ENCODE data around the gene FBLN1.

Gene FBLN1

DNA sequence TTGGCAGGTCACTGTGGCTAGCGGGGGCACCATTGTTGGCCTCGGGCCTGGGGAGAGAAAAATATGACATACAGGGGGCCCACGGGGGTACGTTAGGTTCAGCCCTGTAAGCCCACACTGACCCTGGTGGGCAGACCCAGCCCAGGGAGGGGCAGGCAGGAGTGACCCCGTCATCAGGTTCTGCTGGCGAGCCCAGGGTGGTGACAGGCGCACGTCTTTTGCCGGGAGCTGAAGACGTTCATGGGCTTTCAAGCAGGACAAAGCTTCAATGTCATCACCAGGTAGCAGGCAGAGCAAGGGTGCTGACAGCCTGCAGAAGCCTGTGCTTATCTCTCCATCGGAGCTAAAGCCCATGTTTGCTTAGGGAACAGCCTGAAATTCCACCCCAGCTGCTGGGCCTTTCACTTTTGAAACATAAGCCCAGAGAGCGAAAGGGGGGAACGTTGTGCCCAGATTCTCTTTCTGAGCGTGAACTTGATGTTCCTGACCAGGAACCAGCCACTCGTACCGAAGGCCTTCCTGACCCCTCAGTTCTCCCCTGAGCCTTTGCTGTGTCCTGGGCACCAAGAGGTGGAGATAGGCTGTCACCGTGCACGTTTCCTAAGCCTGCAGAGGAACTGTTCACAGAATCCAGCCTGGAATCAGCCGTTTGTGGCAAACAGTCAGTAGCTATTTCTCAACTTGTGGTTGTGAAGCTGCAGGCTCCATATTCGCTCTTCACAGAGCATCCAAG lies 94.9 kb downstream of the FBLN1 start:
- no peak overlapping the region for H3K4me2 ChIP-seq (ENCODE audit: low read length)
- H3K4ac ChIP-seq (ENCODE audit: low read depth, low read length) = no peak overlapping the region
- no CpG with 5 or more reads among the region's 20 CpGs for WGBS (ENCODE audit: extremely low coverage, insufficient coverage, insufficient read length)
- no peak overlapping the region for H3K18ac ChIP-seq (ENCODE audit: low read length)
- H2BK5ac ChIP-seq (ENCODE audit: low read depth, low read length, poor library complexity) = no peak overlapping the region
- H2AFZ ChIP-seq (ENCODE audit: insufficient read depth, low read length, poor library complexity) = no peak overlapping the region
- no peak overlapping the region for H3K14ac ChIP-seq (ENCODE audit: low read length)
- no peaks in the 10 kb centered on the region for H3K79me2 ChIP-seq (ENCODE audit: control insufficient read depth, insufficient read depth, low read length, poor library complexity)
- H3K27me3 ChIP-seq (ENCODE audit: insufficient read depth, low read length) = no peaks in the 10 kb centered on the region
- H2BK120ac ChIP-seq (ENCODE audit: insufficient read depth, low read length, poor library complexity) = no peak overlapping the region
- no peaks in the 10 kb centered on the region for H3K79me1 ChIP-seq (ENCODE audit: low read length)
- H3K4me3 ChIP-seq (ENCODE audit: low read depth, low read length) = no peak overlapping the region
- no peak overlapping the region for H4K8ac ChIP-seq (ENCODE audit: low read depth, low read length)
- H3K9ac ChIP-seq (ENCODE audit: low read length) = no peak overlapping the region
- H2AK5ac ChIP-seq (ENCODE audit: low read length) = peak overlapping the region; percentile 2
- no peak overlapping the region for H3K23ac ChIP-seq (ENCODE audit: low read length)
- H3K36me3 ChIP-seq (ENCODE audit: control insufficient read depth in 1 of 2, insufficient read depth in 2 of 2, low read length in 2 of 2) = peaks cover 45 to 53% of the 10 kb centered on the region in 2 experiments
- no peak overlapping the region for H2BK12ac ChIP-seq (ENCODE audit: low read length)
- H3K4me1 ChIP-seq (ENCODE audit: control insufficient read depth in 1 of 2, insufficient read depth in 2 of 2, low read length in 2 of 2) = peaks cover 13 to 14% of the 10 kb centered on the region in 2 experiments
- no peak overlapping the region for H4K91ac ChIP-seq (ENCODE audit: low read depth, low read length)
- H3K9me3 ChIP-seq (ENCODE audit: insufficient read depth, low read depth, low read length) = peaks cover 6% of the 10 kb centered on the region
- H3K27ac ChIP-seq (ENCODE audit: low read depth, low read length) = peak overlapping the region; percentile 14
- DNase-seq = no peak
- no peak overlapping the region for H4K12ac ChIP-seq (ENCODE audit: low read depth, low read length)

DNA sequence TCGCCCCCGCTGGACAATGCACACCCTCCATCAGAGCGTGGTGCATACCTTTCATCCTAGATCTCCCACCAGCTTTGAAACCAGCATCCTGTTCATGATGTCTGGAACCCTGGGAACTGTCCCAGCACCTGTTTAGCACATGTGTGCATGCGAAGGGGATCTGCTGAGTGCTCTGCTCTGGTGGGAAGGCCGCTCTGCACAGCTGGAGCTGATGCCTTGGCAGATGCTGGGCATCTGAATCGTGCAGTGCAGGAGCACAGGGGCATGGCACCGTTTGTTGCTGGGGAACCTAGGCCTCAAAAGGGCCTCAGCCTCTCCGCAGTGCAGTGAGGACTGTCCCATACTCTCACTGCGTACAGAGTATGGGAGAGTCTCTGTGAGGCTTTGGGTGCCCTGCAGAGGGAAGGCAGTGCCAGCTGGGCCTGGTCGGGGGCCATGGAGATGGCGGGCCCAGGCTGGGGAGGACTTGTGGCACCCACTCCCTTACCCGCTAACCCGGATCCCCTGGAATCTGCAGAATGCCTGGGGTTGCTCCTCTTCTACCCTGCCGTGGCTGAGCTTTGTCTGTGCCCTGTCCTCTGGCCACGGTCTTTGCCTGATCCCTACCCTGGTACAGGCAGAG lies 96.0 kb downstream of the FBLN1 start:
- Histone ChIP-seq H3K4me3 (ENCODE audit: low read depth, low read length) (no peak overlapping the region), H2BK12ac (ENCODE audit: low read length) (no peak overlapping the region), H3K23ac (ENCODE audit: low read length) (no peak overlapping the region), H3K18ac (ENCODE audit: low read length) (no peak overlapping the region), H3K36me3 (ENCODE audit: control insufficient read depth in 1 of 2, insufficient read depth in 2 of 2, low read length in 2 of 2) (peaks cover 37 to 42% of the 10 kb centered on the region in 2 experiments), H2BK5ac (ENCODE audit: low read depth, low read length, poor library complexity) (no peak overlapping the region), H2BK120ac (ENCODE audit: insufficient read depth, low read length, poor library complexity) (no peak overlapping the region), H4K91ac (ENCODE audit: low read depth, low read length) (no peak overlapping the region), H3K9ac (ENCODE audit: low read length) (no peak overlapping the region), H2AK5ac (ENCODE audit: low read length) (no peak overlapping the region), H3K27ac (ENCODE audit: low read depth, low read length) (no peak overlapping the region), H3K4ac (ENCODE audit: low read depth, low read length) (no peak overlapping the region), H3K4me1 (ENCODE audit: control insufficient read depth in 1 of 2, insufficient read depth in 2 of 2, low read length in 2 of 2) (peaks cover 13 to 19% of the 10 kb centered on the region in 2 experiments), H3K9me3 (ENCODE audit: insufficient read depth, low read depth, low read length) (peaks cover 8% of the 10 kb centered on the region), H4K8ac (ENCODE audit: low read depth, low read length) (no peak overlapping the region), H3K27me3 (ENCODE audit: insufficient read depth, low read length) (no peaks in the 10 kb centered on the region), H3K4me2 (ENCODE audit: low read length) (no peak overlapping the region), H3K79me1 (ENCODE audit: low read length) (no peaks in the 10 kb centered on the region), H3K14ac (ENCODE audit: low read length) (no peak overlapping the region), H3K79me2 (ENCODE audit: control insufficient read depth, insufficient read depth, low read length, poor library complexity) (no peaks in the 10 kb centered on the region), H2AFZ (ENCODE audit: insufficient read depth, low read length, poor library complexity) (no peak overlapping the region), H4K12ac (ENCODE audit: low read depth, low read length) (no peak overlapping the region)
- no peak for DNase-seq
- no CpG with 5 or more reads among the region's 15 CpGs for WGBS (ENCODE audit: extremely low coverage, insufficient coverage, insufficient read length)

DNA sequence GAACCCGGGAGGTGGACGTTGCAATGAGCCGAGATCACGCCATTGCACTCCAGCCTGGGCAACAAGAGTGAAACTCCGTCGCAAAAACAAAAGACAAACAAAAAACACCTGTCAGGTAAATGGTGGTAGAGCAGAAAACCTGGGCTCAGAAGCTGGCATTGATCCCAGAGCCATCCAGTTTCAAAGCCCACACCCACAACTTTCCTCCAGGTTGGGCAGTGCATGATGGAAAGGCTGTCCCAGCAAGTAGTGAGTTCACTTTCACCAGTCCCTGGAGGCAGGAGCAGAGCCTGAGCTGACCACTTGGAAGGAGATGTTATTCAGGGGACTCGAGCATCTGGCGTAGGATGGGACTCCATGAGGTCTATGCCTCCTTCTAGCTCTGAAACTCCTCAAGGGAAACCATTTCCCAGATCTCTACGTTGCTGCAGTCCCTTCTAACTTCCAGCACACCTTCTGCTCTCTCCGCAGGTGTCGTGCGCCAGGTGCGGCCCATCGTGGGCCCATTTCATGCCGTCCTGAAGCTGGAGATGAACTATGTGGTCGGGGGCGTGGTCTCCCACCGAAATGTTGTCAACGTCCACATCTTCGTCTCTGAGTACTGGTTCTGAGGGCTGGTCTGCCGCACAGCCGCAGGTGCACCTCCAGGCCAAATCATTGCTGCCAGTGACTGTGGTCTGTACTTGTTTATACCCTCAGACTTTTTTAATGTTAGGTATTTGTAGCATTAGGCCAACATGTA lies 97.3 kb downstream of the FBLN1 start:
- no peak overlapping the region for H4K91ac ChIP-seq (ENCODE audit: low read depth, low read length)
- H3K14ac ChIP-seq (ENCODE audit: low read length) = no peak overlapping the region
- no peak overlapping the region for H2BK12ac ChIP-seq (ENCODE audit: low read length)
- no peak overlapping the region for H3K4me3 ChIP-seq (ENCODE audit: low read depth, low read length)
- no peak overlapping the region for H3K9ac ChIP-seq (ENCODE audit: low read length)
- H3K79me1 ChIP-seq (ENCODE audit: low read length) = no peaks in the 10 kb centered on the region
- H3K4me1 ChIP-seq (ENCODE audit: control insufficient read depth in 1 of 2, insufficient read depth in 2 of 2, low read length in 2 of 2) = peaks cover 13 to 19% of the 10 kb centered on the region in 2 experiments
- H3K4ac ChIP-seq (ENCODE audit: low read depth, low read length) = no peak overlapping the region
- no peak overlapping the region for H2AK5ac ChIP-seq (ENCODE audit: low read length)
- no peak overlapping the region for H3K4me2 ChIP-seq (ENCODE audit: low read length)
- no peak overlapping the region for H3K18ac ChIP-seq (ENCODE audit: low read length)
- H4K8ac ChIP-seq (ENCODE audit: low read depth, low read length) = no peak overlapping the region
- H3K23ac ChIP-seq (ENCODE audit: low read length) = no peak overlapping the region
- no peak overlapping the region for H4K12ac ChIP-seq (ENCODE audit: low read depth, low read length)
- H3K27ac ChIP-seq (ENCODE audit: low read depth, low read length) = no peak overlapping the region
- no peak overlapping the region for H2BK5ac ChIP-seq (ENCODE audit: low read depth, low read length, poor library complexity)
- peaks cover 8% of the 10 kb centered on the region for H3K9me3 ChIP-seq (ENCODE audit: insufficient read depth, low read depth, low read length)
- H3K79me2 ChIP-seq (ENCODE audit: control insufficient read depth, insufficient read depth, low read length, poor library complexity) = no peaks in the 10 kb centered on the region
- H3K36me3 ChIP-seq (ENCODE audit: control insufficient read depth in 1 of 2, insufficient read depth in 2 of 2, low read length in 2 of 2) = peaks cover 33 to 41% of the 10 kb centered on the region in 2 experiments
- H2BK120ac ChIP-seq (ENCODE audit: insufficient read depth, low read length, poor library complexity) = no peak overlapping the region
- peak in 1 of 2 donors; percentile 42 for DNase-seq
- WGBS (ENCODE audit: extremely low coverage, insufficient coverage, insufficient read length) = no CpG with 5 or more reads among the region's 22 CpGs
- no peaks in the 10 kb centered on the region for H3K27me3 ChIP-seq (ENCODE audit: insufficient read depth, low read length)
- no peak overlapping the region for H2AFZ ChIP-seq (ENCODE audit: insufficient read depth, low read length, poor library complexity)

DNA sequence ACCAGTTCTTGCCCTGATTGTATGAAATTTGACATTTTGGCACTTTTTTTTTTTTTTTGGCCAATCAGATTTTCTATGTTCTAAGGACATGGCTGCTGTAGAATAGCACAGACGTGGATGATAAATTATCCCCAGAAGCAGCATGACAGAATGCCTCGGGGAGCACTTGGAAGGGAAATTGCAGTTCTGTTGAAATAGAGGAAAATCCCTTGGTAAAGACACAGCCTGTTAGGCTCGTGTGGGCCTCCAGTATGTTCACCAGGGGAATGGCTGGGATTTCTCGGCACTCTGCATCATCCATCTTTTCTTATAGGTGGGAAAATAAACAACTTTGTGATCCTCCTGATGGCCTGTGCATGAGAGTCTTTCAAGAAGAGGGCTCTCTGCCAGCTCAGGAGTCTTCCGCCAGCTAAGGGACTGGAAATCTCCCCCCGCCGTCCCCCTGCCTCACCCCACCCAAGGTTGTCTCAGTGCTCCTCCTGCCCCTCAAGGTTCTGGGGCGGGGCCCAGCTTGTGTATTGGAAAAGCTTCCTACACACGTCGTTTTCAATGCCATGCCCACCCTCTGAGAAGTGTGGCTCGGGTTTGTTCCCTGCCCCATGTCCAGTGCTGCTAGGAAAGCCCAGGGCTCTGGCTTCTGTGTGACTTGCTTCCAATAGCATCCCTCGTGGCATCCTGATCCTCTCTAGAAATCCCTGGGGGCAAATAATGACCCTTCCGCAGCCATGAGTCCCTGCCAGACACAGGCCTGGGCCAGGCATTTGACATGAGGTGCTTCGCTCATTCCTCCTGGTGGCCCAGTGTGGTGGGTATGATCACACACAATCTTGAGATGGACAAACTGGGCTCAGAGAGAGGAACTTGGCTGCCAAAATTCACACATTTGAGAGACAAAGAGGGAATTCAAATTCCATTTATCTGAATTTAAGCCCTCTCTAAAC lies 98.4 kb downstream of the FBLN1 start:
- H3K4ac ChIP-seq (ENCODE audit: low read depth, low read length) = no peak overlapping the region
- H3K79me2 ChIP-seq (ENCODE audit: control insufficient read depth, insufficient read depth, low read length, poor library complexity) = no peaks in the 10 kb centered on the region
- no CpG with 5 or more reads among the region's 14 CpGs for WGBS (ENCODE audit: extremely low coverage, insufficient coverage, insufficient read length)
- H3K4me3 ChIP-seq (ENCODE audit: low read depth, low read length) = no peak overlapping the region
- H4K91ac ChIP-seq (ENCODE audit: low read depth, low read length) = peak overlapping the region; percentile 4
- H3K14ac ChIP-seq (ENCODE audit: low read length) = no peak overlapping the region
- H4K8ac ChIP-seq (ENCODE audit: low read depth, low read length) = no peak overlapping the region
- no peak overlapping the region for H3K4me2 ChIP-seq (ENCODE audit: low read length)
- no peak overlapping the region for H3K23ac ChIP-seq (ENCODE audit: low read length)
- DNase-seq = peak in 1 of 2 donors; percentile 40
- no peak overlapping the region for H3K9ac ChIP-seq (ENCODE audit: low read length)
- H3K27me3 ChIP-seq (ENCODE audit: insufficient read depth, low read length) = no peaks in the 10 kb centered on the region
- no peak overlapping the region for H2AFZ ChIP-seq (ENCODE audit: insufficient read depth, low read length, poor library complexity)
- H2BK5ac ChIP-seq (ENCODE audit: low read depth, low read length, poor library complexity) = no peak overlapping the region
- no peak overlapping the region for H2BK120ac ChIP-seq (ENCODE audit: insufficient read depth, low read length, poor library complexity)
- H3K9me3 ChIP-seq (ENCODE audit: insufficient read depth, low read depth, low read length) = peaks cover 8% of the 10 kb centered on the region
- no peak overlapping the region for H3K27ac ChIP-seq (ENCODE audit: low read depth, low read length)
- no peaks in the 10 kb centered on the region for H3K79me1 ChIP-seq (ENCODE audit: low read length)
- no peak overlapping the region for H3K18ac ChIP-seq (ENCODE audit: low read length)
- H4K12ac ChIP-seq (ENCODE audit: low read depth, low read length) = no peak overlapping the region
- peaks cover 33 to 41% of the 10 kb centered on the region in 2 experiments for H3K36me3 ChIP-seq (ENCODE audit: control insufficient read depth in 1 of 2, insufficient read depth in 2 of 2, low read length in 2 of 2)
- H2BK12ac ChIP-seq (ENCODE audit: low read length) = peak overlapping the region; percentile 22
- H2AK5ac ChIP-seq (ENCODE audit: low read length) = no peak overlapping the region
- H3K4me1 ChIP-seq (ENCODE audit: control insufficient read depth in 1 of 2, insufficient read depth in 2 of 2, low read length in 2 of 2) = peaks cover 13 to 19% of the 10 kb centered on the region in 2 experiments

All from trophoblast cell (in vitro differentiated cells and primary cell).